T-helper 22 cell (primary cell): ENCODE results near the gene EXOC1L.

Experiments used
- DNase-seq: peaks from one replicate; pipeline ENCODE4 v3.0.0-alpha.2; 2020; ENCODE audit warnings: low read depth

Gene EXOC1L

GRCh38 chr4:55819634-55820033, at the start of gene EXOC1L:
EXOC1L (plus strand) TSS chr4:55819790; CDS start chr4:55820027, 237 bp downstream.
- no peak for DNase-seq

GRCh38 chr4:55770662-55771061, 48.9 kb upstream of the EXOC1L start:
- DNase-seq = no peak

- no peak for DNase-seq
These were observed 38.2 kb upstream of the EXOC1L start for GRCh38 chr4:55781341-55781740.

- no peak for DNase-seq
These were observed 37.8 kb upstream of the EXOC1L start for GRCh38 chr4:55781812-55782211.

- no peak for DNase-seq
These were observed 36.0 kb upstream of the EXOC1L start for GRCh38 chr4:55783584-55783983.

GRCh38 chr4:55784747-55785146, 34.8 kb upstream of the EXOC1L start:
- DNase-seq = no peak

GRCh38 chr4:55791666-55792065, 27.9 kb upstream of the EXOC1L start:
- no peak for DNase-seq

GRCh38 chr4:55793479-55793878, 26.1 kb upstream of the EXOC1L start:
- DNase-seq = no peak

GRCh38 chr4:55794053-55794452, 25.5 kb upstream of the EXOC1L start:
- DNase-seq = no peak

- DNase-seq = no peak
These were observed 24.2 kb upstream of the EXOC1L start for GRCh38 chr4:55795341-55795740.

GRCh38 chr4:55801498-55801897, 18.1 kb upstream of the EXOC1L start:
- DNase-seq = no peak

- DNase-seq = no peak
These were observed 12.0 kb upstream of the EXOC1L start for GRCh38 chr4:55807556-55807955.

- DNase-seq = no peak
These were observed 11.4 kb upstream of the EXOC1L start for GRCh38 chr4:55808186-55808585.

GRCh38 chr4:55808632-55809031, 11.0 kb upstream of the EXOC1L start:
- DNase-seq = no peak

GRCh38 chr4:55817691-55818090, 1.9 kb upstream of the EXOC1L start:
- no peak for DNase-seq

- DNase-seq = no peak
These were observed 689 bp downstream of the EXOC1L start for GRCh38 chr4:55820279-55820678.

GRCh38 chr4:55822329-55822728, 2.7 kb downstream of the EXOC1L start:
- DNase-seq = no peak

- DNase-seq = no peak
These were observed 5.3 kb downstream of the EXOC1L start for GRCh38 chr4:55824865-55825264.

GRCh38 chr4:55826986-55827385, 7.4 kb downstream of the EXOC1L start:
- DNase-seq = no peak

- DNase-seq = no peak
These were observed 8.0 kb downstream of the EXOC1L start for GRCh38 chr4:55827582-55827981.

GRCh38 chr4:55830048-55830447, 10.5 kb downstream of the EXOC1L start:
- no peak for DNase-seq

GRCh38 chr4:55830716-55831115, 11.1 kb downstream of the EXOC1L start:
- no peak for DNase-seq

GRCh38 chr4:55834086-55834795, 14.7 kb downstream of the EXOC1L start:
- no peak for DNase-seq

GRCh38 chr4:55837903-55838302, 18.3 kb downstream of the EXOC1L start:
- DNase-seq = no peak
